AG09309 (cell line): Measurements from ENCODE around the gene ATP7B.

Experiments used
- DNase-seq: peaks from one replicate; pipeline ENCODE4 v3.0.0-alpha.2; 2010; ENCODE audit warnings: low read depth
- H3K4me3 ChIP-seq: 2 replicates; pipeline ENCODE4 v1.5.1; 2011; ENCODE audit warnings: mild to moderate bottlenecking, low read depth, low read length, moderate library complexity; ENCODE audit not compliant: control insufficient read depth
- CTCF ChIP-seq: IDR thresholded peaks from 2 replicates; pipeline ENCODE4 v1.5.1; 2011; ENCODE audit warnings: mild to moderate bottlenecking, low read depth, low read length, inconsistent platforms; ENCODE audit not compliant: insufficient read depth, control insufficient read depth; ENCODE audit errors: missing control alignments

ATP7B gene

GRCh38 chr13:51981355-51981754 is 29.9 kb downstream of the ATP7B start:
- TF ChIP-seq CTCF = no peak
- H3K4me3 ChIP-seq = no peak overlapping the region
- no peak for DNase-seq

- no peak for TF ChIP-seq CTCF
- no peak for DNase-seq
- no peak overlapping the region for H3K4me3 ChIP-seq
Measured at GRCh38 chr13:51980908-51981307, 30.3 kb downstream of the ATP7B start.

GRCh38 chr13:51978796-51979556 is 32.3 kb downstream of the ATP7B start:
- no peak for DNase-seq
- no peak for TF ChIP-seq CTCF
- no peak overlapping the region for H3K4me3 ChIP-seq

DNA sequence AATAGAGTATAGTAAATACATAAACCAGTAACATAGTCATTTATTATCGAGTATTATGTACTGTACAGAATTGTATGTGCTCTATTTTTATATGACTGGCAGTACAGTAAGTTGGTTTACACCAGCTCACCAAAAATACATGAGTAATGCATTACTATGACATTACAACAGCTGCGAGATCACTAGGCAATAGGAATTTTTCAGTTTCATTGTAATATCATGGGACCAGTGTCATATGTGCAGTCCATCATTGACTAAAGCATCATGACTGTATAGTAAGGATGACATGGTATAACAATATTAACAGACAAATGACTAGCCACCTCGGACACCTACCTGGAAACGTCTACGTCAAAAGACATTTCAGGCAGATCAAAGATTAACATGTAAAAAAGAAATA is 33.6 kb downstream of the ATP7B start:
- no peak overlapping the region for H3K4me3 ChIP-seq
- TF ChIP-seq CTCF = no peak
- no peak for DNase-seq

DNA sequence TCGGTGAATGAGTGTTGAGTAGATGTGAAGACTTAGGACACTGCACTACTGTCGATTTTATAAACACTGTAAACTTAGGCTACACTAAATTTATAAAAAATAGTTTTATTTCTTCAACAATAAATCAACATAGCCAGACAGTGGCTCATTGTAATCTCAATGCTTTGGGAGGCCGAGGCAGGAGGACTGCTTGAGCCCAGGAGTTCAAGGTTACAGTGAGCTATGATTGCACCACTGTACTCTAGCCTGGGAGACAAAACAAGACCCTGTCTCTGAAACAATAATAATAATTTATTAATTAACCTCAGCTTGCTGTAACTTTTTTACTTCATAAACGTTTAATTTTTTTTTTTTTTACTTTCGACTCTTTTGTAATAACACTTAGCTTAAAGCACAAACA is 34.4 kb downstream of the ATP7B start:
- no peak overlapping the region for H3K4me3 ChIP-seq
- TF ChIP-seq CTCF = no peak
- no peak for DNase-seq

DNA sequence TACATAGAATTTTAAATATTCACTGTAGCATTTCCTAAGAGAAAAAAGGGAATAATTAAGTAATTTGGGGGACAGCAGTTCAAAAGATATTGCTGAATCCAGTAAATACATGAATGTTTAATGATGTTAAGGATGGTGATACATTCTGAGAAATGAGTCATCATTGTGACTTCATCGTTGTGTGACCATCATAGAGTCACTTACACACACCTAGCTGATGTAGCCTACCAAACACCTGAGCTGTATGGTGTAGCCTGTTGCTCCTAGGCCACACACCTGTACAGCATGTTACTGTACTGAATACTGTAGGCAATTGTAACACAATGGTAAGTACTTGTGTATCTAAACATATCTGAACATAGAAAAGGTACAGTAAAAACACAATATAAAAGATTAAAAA is 34.8 kb downstream of the ATP7B start:
- no peak for DNase-seq
- H3K4me3 ChIP-seq = no peak overlapping the region
- no peak for TF ChIP-seq CTCF
